ENCODE results near the gene AURKAIP1.

Gene AURKAIP1

GRCh38 chr1:1347663-1348419 lies 27.2 kb downstream of the AURKAIP1 start:
- Histone ChIP-seq H3K9ac (peak overlapping the region; percentile 53; the same call in 1 of the 2 replicates), H3K4me2 (peak overlapping the region; percentile 67; the same call in 1 of the 2 replicates), H3K27me3 (ENCODE audit: insufficient read depth, low read depth) (no peaks in the 10 kb centered on the region; the same call in 1 of the 2 replicates), H3K4me3 (IDR thresholded peaks at IDR 0.05; ENCODE audit: insufficient read depth, low read depth, low read length) (peak overlapping the region; percentile 40), H4K20me1 (ENCODE audit: insufficient read depth) (no peaks in the 10 kb centered on the region), H2AFZ (ENCODE audit: low read depth) (no peak overlapping the region), H3K36me3 (ENCODE audit: insufficient read depth) (no peaks in the 10 kb centered on the region), H3K79me2 (ENCODE audit: insufficient read depth, low read depth) (no peaks in the 10 kb centered on the region; the same call in 1 of the 2 replicates), H3K4me1 (ENCODE audit: low read depth, poor library complexity, severe bottlenecking) (peaks cover 17% of the 10 kb centered on the region), H3K27ac (no peak overlapping the region)
- TF ChIP-seq CTCF (conservative IDR thresholded peaks at IDR 0.05; ENCODE audit: low read depth, low read length) = no peak

- peak overlapping the region; percentile 67; the same call in 1 of the 2 replicates for H3K4me2 ChIP-seq
- H3K4me1 ChIP-seq (ENCODE audit: low read depth, poor library complexity, severe bottlenecking) = peaks cover 17% of the 10 kb centered on the region
- H3K27ac ChIP-seq = no peak overlapping the region
- H4K20me1 ChIP-seq (ENCODE audit: insufficient read depth) = no peaks in the 10 kb centered on the region
- H3K79me2 ChIP-seq (ENCODE audit: insufficient read depth, low read depth) = no peaks in the 10 kb centered on the region; the same call in 1 of the 2 replicates
- no peaks in the 10 kb centered on the region for H3K36me3 ChIP-seq (ENCODE audit: insufficient read depth)
- no peak overlapping the region for H2AFZ ChIP-seq (ENCODE audit: low read depth)
- no peak for TF ChIP-seq CTCF (conservative IDR thresholded peaks at IDR 0.05; ENCODE audit: low read depth, low read length)
- H3K9ac ChIP-seq = no peak overlapping the region
- no peak overlapping the region for H3K4me3 ChIP-seq (IDR thresholded peaks at IDR 0.05; ENCODE audit: insufficient read depth, low read depth, low read length)
- no peaks in the 10 kb centered on the region for H3K27me3 ChIP-seq (ENCODE audit: insufficient read depth, low read depth)
These were observed 27.9 kb downstream of the AURKAIP1 start for GRCh38 chr1:1347026-1347595.

- no peak overlapping the region for H2AFZ ChIP-seq (ENCODE audit: low read depth)
- no peak overlapping the region for H3K27ac ChIP-seq
- H3K4me2 ChIP-seq = no peak overlapping the region
- H3K36me3 ChIP-seq (ENCODE audit: insufficient read depth) = no peaks in the 10 kb centered on the region
- no peak overlapping the region for H3K9ac ChIP-seq
- peaks cover 13% of the 10 kb centered on the region for H3K4me1 ChIP-seq (ENCODE audit: low read depth, poor library complexity, severe bottlenecking)
- H3K79me2 ChIP-seq (ENCODE audit: insufficient read depth, low read depth) = no peaks in the 10 kb centered on the region; the same call in 1 of the 2 replicates
- H4K20me1 ChIP-seq (ENCODE audit: insufficient read depth) = no peaks in the 10 kb centered on the region
- H3K27me3 ChIP-seq (ENCODE audit: insufficient read depth, low read depth) = no peaks in the 10 kb centered on the region
- TF ChIP-seq CTCF (conservative IDR thresholded peaks at IDR 0.05; ENCODE audit: low read depth, low read length) = no peak
- no peak overlapping the region for H3K4me3 ChIP-seq (IDR thresholded peaks at IDR 0.05; ENCODE audit: insufficient read depth, low read depth, low read length)
These were observed 28.5 kb downstream of the AURKAIP1 start for GRCh38 chr1:1346501-1346890.

GRCh38 chr1:1345860-1346500 lies 29.0 kb downstream of the AURKAIP1 start:
- Histone ChIP-seq H3K27me3 (ENCODE audit: insufficient read depth, low read depth) (no peaks in the 10 kb centered on the region), H3K79me2 (ENCODE audit: insufficient read depth, low read depth) (no peaks in the 10 kb centered on the region; the same call in 1 of the 2 replicates), H3K36me3 (ENCODE audit: insufficient read depth) (no peaks in the 10 kb centered on the region), H3K4me1 (ENCODE audit: low read depth, poor library complexity, severe bottlenecking) (peaks cover 12% of the 10 kb centered on the region), H3K4me3 (IDR thresholded peaks at IDR 0.05; ENCODE audit: insufficient read depth, low read depth, low read length) (no peak overlapping the region), H4K20me1 (ENCODE audit: insufficient read depth) (no peaks in the 10 kb centered on the region), H3K9ac (no peak overlapping the region), H3K4me2 (no peak overlapping the region), H3K27ac (no peak overlapping the region), H2AFZ (ENCODE audit: low read depth) (no peak overlapping the region)
- TF ChIP-seq CTCF (conservative IDR thresholded peaks at IDR 0.05; ENCODE audit: low read depth, low read length) = no peak

Data from KMS-11 (cell line).